Measurements from ENCODE around the gene STAB1.
A peak's percentile ranks its signal among the peaks of the same experiment; 100 is the strongest.

Gene STAB1

GRCh38 chr3:52494886-52495495 is at the start of gene STAB1:
Gene STAB1 (plus strand): TSS chr3:52495338. CDS start chr3:52495414, 76 bp downstream.
- DNase-seq (ENCODE audit: low read depth in 2 of 2) = no peak

- DNase-seq (ENCODE audit: low read depth in 2 of 2) = no peak
These were observed 49.1 kb upstream of the STAB1 start for GRCh38 chr3:52446042-52446441.

GRCh38 chr3:52446631-52447511 is 48.3 kb upstream of the STAB1 start:
- DNase-seq (ENCODE audit: low read depth in 2 of 2) = no peak

GRCh38 chr3:52447512-52448355 is 47.4 kb upstream of the STAB1 start:
- no peak for DNase-seq (ENCODE audit: low read depth in 2 of 2)

GRCh38 chr3:52450489-52451236 is 44.5 kb upstream of the STAB1 start:
- DNase-seq (ENCODE audit: low read depth in 2 of 2) = no peak

GRCh38 chr3:52451237-52452083 is 43.7 kb upstream of the STAB1 start:
- no peak for DNase-seq (ENCODE audit: low read depth in 2 of 2)

- no peak for DNase-seq (ENCODE audit: low read depth in 2 of 2)
These were observed 43.0 kb upstream of the STAB1 start for GRCh38 chr3:52452126-52452525.

GRCh38 chr3:52452570-52453221 is 42.4 kb upstream of the STAB1 start:
- DNase-seq (ENCODE audit: low read depth in 2 of 2) = no peak

GRCh38 chr3:52453496-52454249 is 41.5 kb upstream of the STAB1 start, which contains the start of gene TNNC1:
Gene TNNC1 (minus strand): TSS chr3:52454041. CDS start chr3:52454015, 26 bp downstream.
- no peak for DNase-seq (ENCODE audit: low read depth in 2 of 2)

GRCh38 chr3:52454250-52454937 is 40.7 kb upstream of the STAB1 start:
- no peak for DNase-seq (ENCODE audit: low read depth in 2 of 2)

GRCh38 chr3:52454938-52455282 is 40.2 kb upstream of the STAB1 start:
- DNase-seq (ENCODE audit: low read depth in 2 of 2) = no peak

- peak; percentile 44 to 47 for DNase-seq (ENCODE audit: low read depth in 2 of 2)
These were observed 39.6 kb upstream of the STAB1 start, which contains the start of gene NISCH for GRCh38 chr3:52455283-52456168. Gene NISCH (plus strand): TSS chr3:52455604. CDS start chr3:52455642, 38 bp downstream.

- DNase-seq (ENCODE audit: low read depth in 2 of 2) = no peak
These were observed 38.9 kb upstream of the STAB1 start for GRCh38 chr3:52456169-52456799.

- DNase-seq (ENCODE audit: low read depth in 2 of 2) = no peak
These were observed 38.3 kb upstream of the STAB1 start for GRCh38 chr3:52456800-52457183.

GRCh38 chr3:52458031-52458760 is 36.9 kb upstream of the STAB1 start:
- DNase-seq (ENCODE audit: low read depth in 2 of 2) = no peak

GRCh38 chr3:52458770-52459545 is 36.2 kb upstream of the STAB1 start:
- no peak for DNase-seq (ENCODE audit: low read depth in 2 of 2)

All from fibroblast of skin of left biceps (primary cell).